Measurements from ENCODE around the gene SCN2B.

DNA sequence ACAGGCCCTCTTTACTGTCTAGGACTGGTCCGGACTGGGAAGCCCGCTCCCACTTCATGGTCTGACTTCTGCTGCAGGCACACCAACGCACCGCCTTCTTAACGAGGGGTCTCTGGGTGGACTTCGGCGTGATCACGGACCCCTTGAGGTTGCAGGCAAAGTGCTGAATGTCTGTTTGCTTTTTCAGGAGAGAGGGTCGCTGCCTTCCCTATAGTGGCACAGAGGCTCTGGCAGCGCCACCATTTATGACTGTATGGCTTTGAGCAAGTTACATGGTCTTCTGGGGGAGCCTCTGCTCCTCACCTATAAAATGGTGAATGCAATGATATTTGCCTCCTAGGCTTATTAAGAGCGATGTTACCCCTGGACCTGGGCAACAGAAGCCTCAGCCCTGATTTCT lies 22.5 kb downstream of the SCN2B start:
- TF ChIP-seq CTCF (IDR thresholded peaks at IDR 0.05) = no peak
- TF ChIP-seq EP300 (IDR thresholded peaks at IDR 0.05) = no peak
- no peak for TF ChIP-seq POLR2AphosphoS5 (IDR thresholded peaks at IDR 0.05)
- TF ChIP-seq POLR2A (IDR thresholded peaks at IDR 0.05; ENCODE audit: low read depth) = no peak
